Loucy (cell line): ENCODE measurements around the gene CIBAR2.

Experiments used
- H2AFZ ChIP-seq: fragments of 200-600 bp; sonication (generic); 2 replicates; pipeline ENCODE4 v1.6.0; 2016; ENCODE audit warnings: antibody characterized with exemption, mild to moderate bottlenecking, low read length, moderate library complexity
- H3F3A ChIP-seq: fragments of 200-600 bp; 2 replicates; pipeline ENCODE4 v1.6.0; 2016; ENCODE audit warnings: antibody characterized with exemption, low read depth, mild to moderate bottlenecking
- H3K27me3 ChIP-seq: fragments of 200-600 bp; sonication (generic); 2 replicates; pipeline ENCODE4 v1.6.1; 2014; ENCODE audit warnings: low read length, mild to moderate bottlenecking; ENCODE audit not compliant: insufficient read depth, poor library complexity, severe bottlenecking
- H3K36me3 ChIP-seq: fragments of 200-600 bp; sonication (generic); 2 replicates; pipeline ENCODE4 v1.6.1; 2016; ENCODE audit warnings: low read length; ENCODE audit not compliant: insufficient read depth
- H3K4me1 ChIP-seq: fragments of 200-600 bp; sonication (generic); 2 replicates; pipeline ENCODE4 v1.5.1; 2014; ENCODE audit warnings: low read length, mild to moderate bottlenecking; ENCODE audit not compliant: insufficient read depth, poor library complexity, severe bottlenecking
- H3K4me2 ChIP-seq: fragments of 200-600 bp; sonication (generic); 2 replicates; pipeline ENCODE4 v1.6.0; 2014; ENCODE audit warnings: antibody characterized with exemption, low read length, low read depth, mild to moderate bottlenecking; ENCODE audit not compliant: poor library complexity, severe bottlenecking
- H3K4me3 ChIP-seq: fragments of 200-600 bp; sonication (generic); 2 replicates; pipeline ENCODE4 v1.5.1; 2014; ENCODE audit warnings: low read length, mild to moderate bottlenecking, mixed read lengths; ENCODE audit not compliant: poor library complexity, severe bottlenecking
- H3K79me2 ChIP-seq: fragments of 200-600 bp; sonication (generic); 2 replicates; pipeline ENCODE4 v1.6.1; 2014; ENCODE audit warnings: low read length; ENCODE audit not compliant: insufficient read depth
- H3K9ac ChIP-seq: fragments of 200-600 bp; sonication (generic); 2 replicates; pipeline ENCODE4 v1.6.0; 2014; ENCODE audit warnings: mild to moderate bottlenecking, low read depth, low read length, moderate library complexity; ENCODE audit not compliant: poor library complexity, severe bottlenecking
- H3K9me2 ChIP-seq: fragments of 200-600 bp; sonication (generic); replicated peaks from 2 replicates; pipeline ENCODE4 v1.6.1; 2016; ENCODE audit warnings: low read depth, low read length, mixed read lengths
- H3K9me3 ChIP-seq: fragments of 200-600 bp; sonication (generic); 2 replicates; pipeline ENCODE4 v1.6.1; 2014; ENCODE audit warnings: mild to moderate bottlenecking, antibody characterized with exemption, low read length, low read depth; ENCODE audit not compliant: insufficient read depth
- H4K20me1 ChIP-seq: fragments of 200-600 bp; sonication (generic); 2 replicates; pipeline ENCODE4 v1.6.0; 2014; ENCODE audit warnings: antibody characterized with exemption, low read length, mild to moderate bottlenecking; ENCODE audit not compliant: insufficient read depth, poor library complexity, severe bottlenecking
- EZH2phosphoT487 ChIP-seq: fragments of 200-600 bp; IDR thresholded peaks from 2 replicates; pipeline ENCODE4 v1.6.1; 2018; ENCODE audit warnings: antibody characterized with exemption, mild to moderate bottlenecking, moderate library complexity, borderline replicate concordance
- TF ChIP-seq, protein P1 (sequence below): fragments of 200-600 bp; sonication (generic); conservative IDR thresholded peaks from 2 replicates; pipeline ENCODE4 v1.5.1; 2014; ENCODE audit warnings: mild to moderate bottlenecking, antibody characterized with exemption, low read length

Gene CIBAR2

DNA sequence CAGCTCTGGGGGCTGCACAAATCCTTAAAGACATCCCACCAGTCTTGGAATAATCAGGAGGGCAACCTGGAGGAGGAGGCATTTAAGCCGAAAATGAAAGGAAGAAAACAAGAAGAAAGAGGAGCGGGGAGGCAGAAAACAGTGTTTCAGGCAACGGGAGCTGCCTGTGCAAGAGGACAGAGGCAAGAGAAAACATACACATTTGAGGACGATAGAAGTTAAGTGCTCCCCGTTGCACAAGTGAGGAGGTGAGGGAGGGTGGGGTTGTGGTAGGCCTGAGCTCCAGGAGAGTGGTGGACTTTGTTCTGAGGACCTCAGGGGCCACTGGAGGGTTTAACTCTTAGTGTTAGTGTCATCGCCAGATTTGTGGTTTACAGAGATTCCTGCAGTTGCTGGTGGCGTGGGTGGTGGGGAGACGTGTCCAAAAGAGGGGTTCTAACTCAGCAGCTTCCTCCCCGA lies 27.6 kb upstream of the CIBAR2 start:
- no peak overlapping the region for H3K4me3 ChIP-seq
- no peaks in the 10 kb centered on the region for H3K79me2 ChIP-seq
- H3K9me3 ChIP-seq = no peaks in the 10 kb centered on the region
- H3K9ac ChIP-seq = no peak overlapping the region
- H3K9me2 ChIP-seq = no peaks in the 10 kb centered on the region
- no peak overlapping the region for H3K4me2 ChIP-seq
- no peaks in the 10 kb centered on the region for H3K36me3 ChIP-seq
- no peak overlapping the region for H2AFZ ChIP-seq
- no peaks in the 10 kb centered on the region for H3K4me1 ChIP-seq
- H3F3A ChIP-seq = no peaks in the 10 kb centered on the region
- no peaks in the 10 kb centered on the region for H3K27me3 ChIP-seq
- H4K20me1 ChIP-seq = no peaks in the 10 kb centered on the region
- no peak for TF ChIP-seq EZH2phosphoT487
- TF ChIP-seq, protein P1, sequence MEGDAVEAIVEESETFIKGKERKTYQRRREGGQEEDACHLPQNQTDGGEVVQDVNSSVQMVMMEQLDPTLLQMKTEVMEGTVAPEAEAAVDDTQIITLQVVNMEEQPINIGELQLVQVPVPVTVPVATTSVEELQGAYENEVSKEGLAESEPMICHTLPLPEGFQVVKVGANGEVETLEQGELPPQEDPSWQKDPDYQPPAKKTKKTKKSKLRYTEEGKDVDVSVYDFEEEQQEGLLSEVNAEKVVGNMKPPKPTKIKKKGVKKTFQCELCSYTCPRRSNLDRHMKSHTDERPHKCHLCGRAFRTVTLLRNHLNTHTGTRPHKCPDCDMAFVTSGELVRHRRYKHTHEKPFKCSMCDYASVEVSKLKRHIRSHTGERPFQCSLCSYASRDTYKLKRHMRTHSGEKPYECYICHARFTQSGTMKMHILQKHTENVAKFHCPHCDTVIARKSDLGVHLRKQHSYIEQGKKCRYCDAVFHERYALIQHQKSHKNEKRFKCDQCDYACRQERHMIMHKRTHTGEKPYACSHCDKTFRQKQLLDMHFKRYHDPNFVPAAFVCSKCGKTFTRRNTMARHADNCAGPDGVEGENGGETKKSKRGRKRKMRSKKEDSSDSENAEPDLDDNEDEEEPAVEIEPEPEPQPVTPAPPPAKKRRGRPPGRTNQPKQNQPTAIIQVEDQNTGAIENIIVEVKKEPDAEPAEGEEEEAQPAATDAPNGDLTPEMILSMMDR = no peak

DNA sequence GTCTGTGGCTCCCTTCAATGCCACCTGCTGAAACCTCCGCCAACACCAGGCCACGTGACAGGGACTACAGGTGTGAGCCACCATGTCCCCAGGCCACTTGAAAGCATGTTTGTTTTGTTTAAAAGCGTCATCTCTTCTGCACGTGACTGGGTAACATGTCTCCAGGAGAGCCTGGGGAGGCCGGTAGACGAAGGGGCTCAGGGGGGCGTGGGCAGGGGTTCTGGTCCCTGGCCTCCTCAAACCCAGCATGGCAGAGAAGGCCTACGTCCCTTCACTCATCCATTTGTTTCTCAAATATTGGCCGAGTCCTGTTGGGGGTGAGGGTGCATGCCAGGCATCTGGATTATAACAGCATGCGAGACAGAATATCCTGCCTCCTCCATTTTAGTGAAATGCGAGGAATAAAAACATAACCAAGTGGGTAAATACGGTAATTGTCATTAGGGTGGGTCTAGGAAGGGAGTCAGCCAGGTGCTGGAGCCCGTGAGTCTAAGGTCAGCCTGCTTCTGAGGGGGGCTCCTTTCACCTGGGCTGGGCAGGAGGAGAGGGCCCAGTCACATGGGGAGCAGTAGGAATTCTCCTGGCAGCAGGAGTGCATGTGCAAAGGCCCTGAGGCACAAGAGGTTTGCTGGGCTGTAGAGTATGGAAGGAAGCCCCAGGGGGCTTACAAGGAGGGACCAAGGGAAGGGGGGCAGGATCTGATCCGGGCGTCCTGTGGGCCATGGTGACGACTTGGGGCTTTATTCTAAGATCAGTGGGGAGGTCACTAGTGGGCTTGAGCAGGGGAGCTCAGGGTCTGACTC lies 26.8 kb upstream of the CIBAR2 start:
- H3K9me2 ChIP-seq = no peaks in the 10 kb centered on the region
- no peaks in the 10 kb centered on the region for H3K9me3 ChIP-seq
- H3F3A ChIP-seq = no peaks in the 10 kb centered on the region
- H3K9ac ChIP-seq = no peak overlapping the region
- no peak overlapping the region for H2AFZ ChIP-seq
- H3K4me3 ChIP-seq = no peak overlapping the region
- TF ChIP-seq EZH2phosphoT487 = no peak
- TF ChIP-seq, protein P1 = no peak
- no peaks in the 10 kb centered on the region for H3K79me2 ChIP-seq
- H3K27me3 ChIP-seq = no peaks in the 10 kb centered on the region
- no peaks in the 10 kb centered on the region for H3K36me3 ChIP-seq
- no peak overlapping the region for H3K4me2 ChIP-seq
- no peaks in the 10 kb centered on the region for H3K4me1 ChIP-seq
- H4K20me1 ChIP-seq = no peaks in the 10 kb centered on the region

DNA sequence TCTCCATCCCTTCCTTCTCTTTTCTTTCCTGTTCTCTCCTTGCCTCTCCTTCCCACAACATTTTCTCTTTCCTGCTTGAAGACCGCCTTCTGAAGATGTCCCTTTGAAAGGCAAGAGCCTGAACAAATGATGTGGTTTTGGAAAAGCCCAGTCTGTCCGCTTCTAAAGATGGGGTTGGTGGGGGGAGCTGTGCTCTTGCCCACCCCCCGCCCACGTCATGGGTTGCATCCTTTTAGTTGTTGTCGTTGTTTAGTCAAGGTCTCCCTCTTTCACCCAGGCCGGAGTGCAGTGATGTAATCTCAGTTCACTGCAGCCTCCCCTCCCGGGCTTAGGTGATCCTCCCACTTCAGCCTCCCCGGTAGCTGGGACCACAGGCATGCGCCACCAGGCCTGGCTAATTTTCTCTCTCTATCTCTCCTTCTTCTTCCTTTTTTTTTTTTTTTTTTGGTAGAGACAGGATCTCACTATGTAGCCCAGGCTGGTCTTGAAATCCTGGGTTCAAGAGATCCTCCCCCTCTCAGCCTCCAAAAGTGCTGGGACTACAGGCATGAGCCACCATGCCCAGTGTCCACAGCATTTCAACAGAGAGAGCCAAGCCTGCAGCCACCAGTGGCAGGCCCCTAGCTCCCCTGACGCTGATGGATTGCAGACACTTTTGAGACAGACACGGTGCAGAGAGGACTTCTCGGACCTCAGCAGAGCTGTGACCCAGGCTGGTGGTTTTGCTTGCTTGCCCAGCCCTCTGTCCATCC lies 26.0 kb upstream of the CIBAR2 start:
- no peaks in the 10 kb centered on the region for H3K9me3 ChIP-seq
- TF ChIP-seq EZH2phosphoT487 = no peak
- TF ChIP-seq, protein P1 = no peak
- no peaks in the 10 kb centered on the region for H3K9me2 ChIP-seq
- no peaks in the 10 kb centered on the region for H3K36me3 ChIP-seq
- H3F3A ChIP-seq = no peaks in the 10 kb centered on the region
- H2AFZ ChIP-seq = no peak overlapping the region
- no peak overlapping the region for H3K4me2 ChIP-seq
- no peak overlapping the region for H3K9ac ChIP-seq
- no peaks in the 10 kb centered on the region for H3K4me1 ChIP-seq
- H3K79me2 ChIP-seq = no peaks in the 10 kb centered on the region
- H3K27me3 ChIP-seq = no peaks in the 10 kb centered on the region
- H4K20me1 ChIP-seq = no peaks in the 10 kb centered on the region
- H3K4me3 ChIP-seq = no peak overlapping the region
